GM21529 (cell line): ENCODE measurements around the gene DNTT.

Experiments
- ATAC-seq: cut with Tn5 transposase; IDR thresholded peaks from one replicate; pipeline ENCODE4 v1.9.1; 2021; ENCODE audit not compliant: unreplicated experiment

DNTT gene

GRCh38 chr10:96341219-96342182, 37.3 kb downstream of the DNTT start:
- ATAC-seq = no peak

- no peak for ATAC-seq
Measured at GRCh38 chr10:96342402-96342801, 38.2 kb downstream of the DNTT start.

DNA sequence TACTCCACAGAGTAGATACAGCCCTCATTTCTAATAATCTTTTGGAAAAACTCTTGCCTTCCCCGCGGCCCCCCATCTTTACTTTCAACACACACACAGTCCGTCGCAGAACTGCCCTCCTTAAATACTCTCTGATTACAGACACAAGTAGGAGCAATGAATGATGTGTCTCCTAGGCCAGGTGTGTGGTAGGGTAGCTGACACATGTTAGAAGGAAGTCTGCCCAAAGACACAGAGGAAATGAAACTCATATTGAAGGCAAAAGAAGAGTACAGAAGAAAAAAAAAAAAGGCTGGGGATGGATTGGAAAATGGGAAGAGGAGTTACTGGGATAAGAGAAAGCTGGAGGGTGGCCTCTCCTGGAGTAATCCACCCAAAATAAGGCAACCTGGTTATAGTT, 39.9 kb downstream of the DNTT start:
- no peak for ATAC-seq

GRCh38 chr10:96345222-96345621, 41.0 kb downstream of the DNTT start:
- ATAC-seq = no peak

- no peak for ATAC-seq
Measured at GRCh38 chr10:96346295-96346694, 42.1 kb downstream of the DNTT start.

- ATAC-seq = no peak
Measured at GRCh38 chr10:96352027-96352426, 47.8 kb downstream of the DNTT start.

GRCh38 chr10:96352582-96352981, 48.3 kb downstream of the DNTT start:
- no peak for ATAC-seq

GRCh38 chr10:96357038-96357620, 52.9 kb downstream of the DNTT start:
- no peak for ATAC-seq

DNA sequence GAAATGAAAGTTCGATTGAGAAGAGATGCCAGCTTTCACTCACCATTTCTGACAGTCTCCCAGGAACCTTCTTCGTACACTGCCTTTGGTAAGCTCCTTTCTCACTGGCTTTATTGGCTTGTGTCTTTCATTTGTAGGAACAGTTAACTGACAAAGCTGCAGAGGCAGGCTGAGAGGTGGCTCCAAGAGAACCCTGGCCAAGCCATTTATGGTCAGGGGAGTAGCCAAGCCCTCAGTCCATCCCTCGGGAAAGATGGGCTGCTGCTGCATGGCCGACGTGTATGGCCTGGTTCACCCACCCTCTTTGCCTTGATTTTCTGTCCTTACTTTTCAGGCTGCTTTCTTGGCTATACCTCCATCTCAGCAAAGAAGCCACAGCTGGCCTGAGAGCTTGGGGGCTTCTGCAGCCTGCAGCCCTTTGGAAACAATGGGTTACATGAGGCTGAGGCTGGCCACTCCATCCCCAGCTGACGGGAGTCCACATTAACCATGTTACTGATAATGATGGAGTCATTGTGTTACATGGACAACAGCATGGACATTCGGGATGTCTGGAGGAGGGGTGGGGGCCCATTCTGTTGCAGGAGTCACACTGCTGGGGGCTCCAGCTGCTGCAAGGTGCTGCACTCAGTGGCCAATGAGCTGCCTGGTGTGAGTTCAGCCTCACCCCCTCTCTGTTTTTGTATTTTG, 54.8 kb downstream of the DNTT start, which contains the start of gene OPALIN:
TSS of gene OPALIN (minus strand) at position 152 of the 690 bp plus-strand sequence. CDS start at position 46, 106 bp downstream.
- ATAC-seq = no peak

DNA sequence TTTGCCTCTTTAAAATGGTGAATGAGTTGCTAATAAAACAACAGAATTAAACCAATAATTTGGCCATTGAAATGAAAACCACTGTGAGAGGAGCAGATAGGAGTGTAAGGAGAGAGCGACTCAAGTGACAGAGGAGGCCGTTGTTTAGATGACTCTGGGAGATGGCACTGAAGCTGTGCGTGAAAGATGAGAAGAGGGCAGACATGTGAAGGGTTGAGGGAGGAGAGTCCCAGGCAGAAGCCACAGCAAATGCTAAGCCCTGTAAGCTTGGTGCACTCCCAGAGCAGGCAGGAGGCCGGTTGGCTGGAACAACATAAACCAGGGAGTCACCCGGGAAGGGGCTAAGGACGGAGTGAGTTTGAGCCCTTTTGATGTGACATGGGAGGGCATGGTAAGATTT, 55.4 kb downstream of the DNTT start:
- no peak for ATAC-seq

GRCh38 chr10:96360331-96360730, 56.1 kb downstream of the DNTT start:
- ATAC-seq = no peak

DNA sequence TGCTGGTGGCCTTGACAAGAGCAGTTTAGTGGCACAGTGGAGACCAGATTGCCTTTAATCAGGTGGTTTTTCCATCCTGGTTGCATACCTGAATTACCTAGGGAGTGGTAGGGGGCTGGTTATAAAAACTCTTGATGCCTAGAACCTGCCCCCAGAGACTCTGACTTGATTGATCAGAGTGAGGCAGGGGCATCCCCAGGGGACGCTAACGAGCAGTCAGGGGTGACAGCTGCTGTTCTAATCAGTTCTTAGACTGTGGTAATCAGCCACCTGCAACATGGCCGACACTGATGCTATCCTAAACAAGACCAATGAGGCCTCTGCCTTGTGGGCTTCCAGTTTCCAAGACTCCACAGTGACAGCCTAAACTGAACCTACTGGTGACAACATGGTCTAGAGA, 56.5 kb downstream of the DNTT start:
- ATAC-seq = no peak

DNA sequence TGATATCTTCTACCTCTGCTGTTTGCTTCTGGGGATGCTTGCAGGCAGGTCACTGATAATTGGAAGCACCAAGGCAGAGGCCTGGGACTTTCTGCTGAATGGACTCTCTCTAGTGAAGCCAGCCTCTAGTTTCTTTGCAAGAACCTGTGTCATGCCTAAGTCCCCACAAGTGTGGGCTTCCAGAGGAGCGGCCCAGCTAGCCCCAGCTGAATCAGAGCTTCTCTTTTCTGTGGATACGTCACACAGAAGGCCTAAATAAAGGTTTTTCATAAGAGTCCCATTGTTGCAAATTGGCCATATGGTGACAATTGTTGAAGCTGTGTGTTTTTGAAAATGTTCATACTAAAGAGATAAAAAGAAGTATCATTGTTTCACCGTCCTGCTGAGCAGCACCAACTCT, 61.3 kb downstream of the DNTT start:
- ATAC-seq = no peak

DNA sequence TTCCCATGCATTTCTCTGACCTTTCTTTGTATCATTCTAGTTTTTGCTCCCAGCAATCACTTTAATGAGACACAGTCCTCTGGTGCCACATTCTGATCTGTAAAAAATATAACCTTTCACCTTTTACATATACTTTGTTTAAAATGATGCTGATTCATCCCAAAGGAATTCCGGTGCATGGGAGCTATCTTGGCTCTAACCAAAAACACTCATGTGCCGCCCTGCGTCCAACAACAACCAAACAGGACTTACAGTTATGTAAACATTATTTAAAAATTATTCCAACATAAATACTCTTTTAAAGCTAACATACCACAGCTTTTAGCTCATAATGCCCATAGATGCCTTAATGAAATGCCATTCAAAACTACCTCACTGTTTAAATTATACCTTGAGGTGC, 62.3 kb downstream of the DNTT start:
- ATAC-seq = no peak

GRCh38 chr10:96367470-96367869, 63.2 kb downstream of the DNTT start:
- ATAC-seq = no peak

DNA sequence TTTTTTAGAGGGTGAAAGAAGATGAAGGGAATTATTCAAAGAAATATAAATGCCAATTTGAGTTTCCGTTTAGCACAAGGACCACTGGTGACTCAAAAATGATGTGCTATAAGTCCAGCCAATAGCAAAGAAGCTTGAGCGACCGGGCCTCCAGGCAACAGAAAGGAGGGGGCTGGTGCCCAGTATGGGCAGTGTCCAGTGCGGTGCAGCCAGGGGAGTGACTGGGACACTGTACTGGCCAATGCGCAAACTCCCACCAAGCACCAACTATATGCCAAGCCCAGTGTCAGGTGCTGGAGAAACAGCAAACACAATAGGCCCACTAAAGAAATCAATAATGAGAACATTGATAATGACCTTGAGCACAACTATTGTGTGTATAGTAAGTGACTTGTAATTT, 64.7 kb downstream of the DNTT start:
- ATAC-seq = no peak

- no peak for ATAC-seq
Measured at GRCh38 chr10:96369890-96370583, 65.8 kb downstream of the DNTT start.

DNA sequence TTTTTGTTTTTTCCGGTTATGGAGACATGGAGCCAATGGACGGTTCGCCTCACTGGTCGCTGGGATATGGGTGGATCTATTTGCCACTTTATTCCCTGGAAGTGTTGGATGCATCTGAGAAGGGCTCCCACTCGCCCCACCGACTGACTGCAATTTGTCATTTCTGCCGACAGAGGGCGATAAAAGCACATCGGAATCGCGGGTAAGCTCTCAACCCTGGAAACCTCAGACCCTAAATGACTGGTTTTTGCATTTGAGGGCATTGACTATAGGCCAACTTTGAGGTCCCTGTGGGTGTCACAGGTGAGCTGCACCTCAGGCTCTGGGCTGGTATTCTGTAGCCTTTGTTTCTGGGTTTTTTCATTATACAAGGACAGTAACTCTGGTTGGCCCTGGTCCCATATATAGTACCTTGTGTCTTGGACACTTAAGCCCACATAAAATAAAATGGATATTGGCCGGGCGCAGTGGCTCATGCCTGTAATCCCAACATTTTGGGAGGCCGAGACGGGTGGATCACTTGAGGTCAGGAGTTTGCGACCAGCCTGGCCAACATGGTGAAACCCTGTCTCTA, 66.4 kb downstream of the DNTT start:
- ATAC-seq = no peak

DNA sequence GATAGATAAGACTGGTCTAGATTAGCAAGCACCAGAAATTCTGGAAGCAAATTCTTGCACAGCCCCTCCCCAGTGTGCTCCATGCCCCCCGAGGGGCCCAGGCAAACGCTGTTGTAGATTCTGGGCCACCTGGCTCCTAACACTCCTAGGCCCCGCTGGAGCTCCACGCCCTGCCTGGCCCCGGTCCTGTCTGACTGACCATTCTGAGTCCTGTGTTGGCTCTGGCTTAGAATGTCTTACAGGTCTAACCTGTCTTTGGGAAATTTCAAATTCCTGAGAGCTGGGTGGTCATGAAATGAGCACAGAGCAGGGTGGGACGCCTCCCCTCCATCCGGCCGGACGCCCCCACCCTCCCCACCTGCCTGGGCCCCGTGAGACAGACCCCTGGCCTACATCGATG, 67.1 kb downstream of the DNTT start:
- no peak for ATAC-seq

- ATAC-seq = no peak
Measured at GRCh38 chr10:96374004-96374403, 69.8 kb downstream of the DNTT start.

GRCh38 chr10:96374639-96374984, 70.4 kb downstream of the DNTT start:
- no peak for ATAC-seq
